A549 (cell line): ENCODE results near the gene UBE2R2. TPM values are rescaled to one million over a fixed set of nuclear protein-coding genes. Genes with fewer than 3 reads are reported as not detected.
"Not testable (repeated sequence)": the region's sequence is repeated elsewhere in the genome, so short reads cannot be mapped to it uniquely, and the experiment has no call there.

Experiments
- ATAC-seq, 2 experiments: fragments of 200-7000 bp in 1 of 2; fragments of >200 bp in 1 of 2; cut with Nextera tagmentation in 1 of 2; cut with Tn5 transposase in 1 of 2; 3 replicates each; pipeline versions ENCODE4 v1.8.0 to v1.9.1; 2018 to 2020; ENCODE audit warnings: mild to moderate bottlenecking in 1 of 2, moderate library complexity in 1 of 2
- CTCF ChIA-PET: fragments of 300-600 bp; sonication (Branson Sonifier 250); formaldehyde crosslinking; extraction: SDS; loops from one replicate; lab custom pipeline; 2021; ENCODE audit warnings: antibody characterized with exemption, inconsistent platforms; lab: Yijun Ruan, JAX
- POLR2A ChIA-PET: fragments of 350-600 bp; formaldehyde crosslinking; extraction: SDS; loops from one replicate; lab custom pipeline; 2021; ENCODE audit warnings: antibody characterized with exemption, inconsistent platforms; lab: Yijun Ruan, JAX
- DNase-seq, 2 experiments: peaks; one replicate each; pipeline versions ENCODE4 v3.0.0 to v3.0.0-alpha.2; 2011 to 2016; ENCODE audit warnings: low read depth in 1 of 2, low spot score in 1 of 2
- FAIRE-seq: peaks from 2 replicates; lab custom pipeline; 2011; peaks lifted over from hg19 to GRCh38; lab: Jason Lieb, UNC
- H3K27ac ChIP-seq, 2 experiments: fragments of >200 bp; sonication (Bioruptor Twin); formaldehyde crosslinking; 3 replicates each; pipeline ENCODE4 v1.5.1; 2016 to 2017
- H3K4me1 ChIP-seq: fragments of >200 bp; sonication (Bioruptor Twin); formaldehyde crosslinking; 3 replicates; pipeline ENCODE4 v1.6.1; 2016
- H3K4me2 ChIP-seq: fragments of >200 bp; sonication (Bioruptor Twin); formaldehyde crosslinking; 3 replicates; pipeline ENCODE4 v1.6.1; 2016
- H3K4me3 ChIP-seq: fragments of >200 bp; sonication (Bioruptor Twin); formaldehyde crosslinking; 3 replicates; pipeline ENCODE4 v1.5.1; 2016
- H3K9me3 ChIP-seq: fragments of >200 bp; sonication (Bioruptor Twin); formaldehyde crosslinking; 3 replicates; pipeline ENCODE4 v1.6.1; 2016
- EP300 ChIP-seq, 2 experiments: fragments of >200 bp; sonication (Bioruptor Twin); formaldehyde crosslinking; IDR thresholded peaks; 2 replicates in 1 of 2; 3 replicates in 1 of 2; pipeline ENCODE4 v1.6.1; 2016 to 2017
- FOSB ChIP-seq: fragments of 250-450 bp; sonication (Bioruptor Pico); IDR thresholded peaks from 2 replicates; pipeline ENCODE4 v1.5.0; 2020; ENCODE audit warnings: mild to moderate bottlenecking, moderate library complexity
- FOXS1 ChIP-seq: fragments of 250-450 bp; sonication (Bioruptor Pico); IDR thresholded peaks from 2 replicates; pipeline ENCODE4 v1.5.0; 2020; ENCODE audit warnings: mild to moderate bottlenecking, moderate library complexity
- GATA3 ChIP-seq: IDR thresholded peaks from 2 replicates; pipeline ENCODE4 v1.6.1; 2012; ENCODE audit warnings: borderline replicate concordance
- HDAC2 ChIP-seq: fragments of 200-600 bp; sonication (generic); IDR thresholded peaks from 2 replicates; pipeline ENCODE4 v1.6.1; 2016
- HEYL ChIP-seq: fragments of 250-450 bp; sonication (Bioruptor Pico); IDR thresholded peaks from 2 replicates; pipeline ENCODE4 v1.8.0; 2021; ENCODE audit warnings: mild to moderate bottlenecking, moderate library complexity
- HMGXB4 ChIP-seq: fragments of 250-450 bp; sonication (Bioruptor Pico); IDR thresholded peaks from 2 replicates; pipeline ENCODE4 v1.5.0; 2021; ENCODE audit warnings: mild to moderate bottlenecking, moderate library complexity, borderline replicate concordance
- JUNB ChIP-seq: fragments of >200 bp; sonication (Bioruptor Twin); formaldehyde crosslinking; IDR thresholded peaks from 2 replicates; pipeline ENCODE4 v1.6.1; 2016
- MYC ChIP-seq: IDR thresholded peaks from 2 replicates; pipeline ENCODE4 v1.6.1; 2012; ENCODE audit warnings: mild to moderate bottlenecking, inconsistent platforms, low read length, improper control_type of control experiment, borderline replicate concordance
- NPAS2 ChIP-seq: fragments of 250-450 bp; sonication (Bioruptor Pico); IDR thresholded peaks from 2 replicates; pipeline ENCODE4 v1.8.0; 2022; ENCODE audit warnings: mild to moderate bottlenecking, moderate library complexity, borderline replicate concordance
- NR3C1 ChIP-seq: fragments of >200 bp; sonication (Bioruptor Twin); formaldehyde crosslinking; IDR thresholded peaks from 3 replicates; pipeline ENCODE4 v1.6.1; 2017
- RAD21 ChIP-seq, 2 experiments: fragments of >200 bp in 1 of 2; sonication (Bioruptor Twin) in 1 of 2; formaldehyde crosslinking in 1 of 2; IDR thresholded peaks in 1 of 2; conservative IDR thresholded peaks in 1 of 2; 2 replicates in 1 of 2; 3 replicates in 1 of 2; pipeline ENCODE4 v1.6.1; 2012 to 2018; ENCODE audit warnings: inconsistent platforms in 1 of 2
- RARB ChIP-seq: fragments of 250-450 bp; sonication (Bioruptor Pico); IDR thresholded peaks from 2 replicates; pipeline ENCODE4 v1.8.0; 2021; ENCODE audit warnings: mild to moderate bottlenecking, moderate library complexity
- RCOR1 ChIP-seq: fragments of 150-350 bp; IDR thresholded peaks from 2 replicates; pipeline ENCODE4 v1.6.1; 2014; ENCODE audit warnings: antibody characterized with exemption, low read length, low read depth
- TFCP2L1 ChIP-seq: fragments of 250-450 bp; sonication (Bioruptor Pico); IDR thresholded peaks from 2 replicates; pipeline ENCODE4 v1.5.0; 2021; ENCODE audit warnings: mild to moderate bottlenecking
- ZC3H11A ChIP-seq: fragments of 450-650 bp; IDR thresholded peaks from 2 replicates; pipeline ENCODE4 v1.6.1; 2014; ENCODE audit warnings: antibody characterized with exemption, mild to moderate bottlenecking
- WGBS: methylation state at CpG from one replicate; pipeline ENCODE4 v1.1.6; 2017; ENCODE audit errors: missing lambda C conversion rate; 5-methylcytosine and 5-hydroxymethylcytosine counted together
- polyA plus RNA-seq, 4 experiments: library from polyadenylated mRNA; depleted of rRNA in 3 of 4; stranded (reverse); fragments of >200 nt; fragmentation: RNase III in 1 of 4; extraction: RNeasy Plus Mini Kit Qiagen cat#74134 plus additional on column Dnase treatment in 1 of 4; gene quantifications; 2 replicates in 3 of 4; 3 replicates in 1 of 4; pipeline ENCODE4 v1.2.3, GENCODE V29; 2011 to 2017

Gene UBE2R2
- polyA plus RNA-seq, 2 of the 4 experiments (the other 2 are of a cell fraction), result 41.2 to 48.1 TPM

GRCh38 chr9:33798545-33798944 lies 18.4 kb upstream of the UBE2R2 start:
- FAIRE-seq (no peak), DNase-seq (no peak), ATAC-seq (no peak)
- ChIA-PET CTCF (interaction anchor here (1.4 to 6.8 kb wide), 3 partner anchors 15 to 19 kb away, joined by 3 to 29 read pairs (median 12); no protein-coding TSS in a partner anchor), POLR2A (interaction anchor here (1.0 kb wide), 1 partner anchor 15 kb away, joined by 4 read pairs; no protein-coding TSS in a partner anchor)
- WGBS, result 81% methylated on average over 10 of the region's 10 CpGs
- Histone ChIP-seq H3K4me1 (no peaks in the 10 kb centered on the region), H3K9me3 (no peaks in the 10 kb centered on the region), H3K4me2 (no peak overlapping the region), H3K27ac (no peak overlapping the region), H3K4me3 (no peak overlapping the region)
- TF ChIP-seq JUNB (no peak), RARB (CRISPR knock-in tag) (no peak), RAD21 (conservative IDR thresholded peaks at IDR 0.05 in 1 of 2, IDR thresholded peaks at IDR 0.05 in 1 of 2) (no peak), ZC3H11A (no peak), FOXS1 (CRISPR knock-in tag) (no peak), TFCP2L1 (CRISPR knock-in tag) (no peak), GATA3 (no peak), FOSB (no peak), RCOR1 (no peak)

GRCh38 chr9:33799928-33800704 lies 16.8 kb upstream of the UBE2R2 start:
- Histone ChIP-seq H3K9me3 (no peaks in the 10 kb centered on the region), H3K4me1 (no peaks in the 10 kb centered on the region), H3K4me2 (no peak overlapping the region), H3K27ac (no peak overlapping the region), H3K4me3 (no peak overlapping the region)
- TF ChIP-seq NPAS2 (CRISPR knock-in tag), result no peak
- TF ChIP-seq NR3C1, result no peak
- CTCF ChIA-PET, result interaction anchor here (0.6 to 1.9 kb wide), 6 partner anchors 13 to 79 kb away, joined by 3 to 12 read pairs (median 4); no protein-coding TSS in a partner anchor
- POLR2A ChIA-PET, result no interaction called here
- WGBS, result 64% methylated on average over 9 of the region's 9 CpGs
- ATAC-seq (no peak; a peak in 1 of 6 replicates), DNase-seq (no peak), FAIRE-seq (no peak)

- no peaks in the 10 kb centered on the region for H3K9me3 ChIP-seq
- WGBS, result 100% methylated on average over 2 of the region's 2 CpGs
- no peak for DNase-seq
- H3K27ac ChIP-seq, result no peak overlapping the region
- H3K4me1 ChIP-seq, result no peaks in the 10 kb centered on the region
- POLR2A ChIA-PET, result no interaction called here
- ATAC-seq, result no peak
- CTCF ChIA-PET, result interaction anchor here (1.2 to 1.5 kb wide), 2 partner anchors 13 to 28 kb away, joined by 3 to 6 read pairs; no protein-coding TSS in a partner anchor
- FAIRE-seq, result no peak
- H3K4me3 ChIP-seq, result no peak overlapping the region
- TF ChIP-seq HEYL (no peak), HDAC2 (no peak), ZC3H11A (no peak), MYC (no peak), EP300 (IDR thresholded peaks at IDR 0.05) (no peak), HMGXB4 (no peak)
- no peak overlapping the region for H3K4me2 ChIP-seq
These were observed 16.1 kb upstream of the UBE2R2 start for GRCh38 chr9:33800886-33801285.

- FAIRE-seq, POLR2A ChIA-PET, H3K4me3 ChIP-seq, H3K9me3 ChIP-seq, H3K4me1 ChIP-seq, ATAC-seq, H3K27ac ChIP-seq, H3K4me2 ChIP-seq, DNase-seq: not testable (repeated sequence)
- 90% methylated on average over 2 of the region's 2 CpGs for WGBS
- CTCF ChIA-PET, result interaction anchor here (1.8 kb wide), 1 partner anchor 23 kb away, joined by 5 read pairs; no protein-coding TSS in a partner anchor
These were observed 14.9 kb upstream of the UBE2R2 start for GRCh38 chr9:33801943-33802500.

GRCh38 chr9:33804196-33804595 lies 12.8 kb upstream of the UBE2R2 start:
- DNase-seq, H3K4me2 ChIP-seq, H3K4me3 ChIP-seq, H3K27ac ChIP-seq, ATAC-seq, H3K9me3 ChIP-seq, POLR2A ChIA-PET, FAIRE-seq: not testable (repeated sequence)
- CTCF ChIA-PET, result interaction anchor here (1.8 kb wide), 1 partner anchor 9 kb away, joined by 10 read pairs; no protein-coding TSS in a partner anchor
- peaks cover 30% of the 10 kb centered on the region for H3K4me1 ChIP-seq
- 87% methylated on average over 3 of the region's 3 CpGs for WGBS
